ENCODE data around the gene ATL2.

DNA sequence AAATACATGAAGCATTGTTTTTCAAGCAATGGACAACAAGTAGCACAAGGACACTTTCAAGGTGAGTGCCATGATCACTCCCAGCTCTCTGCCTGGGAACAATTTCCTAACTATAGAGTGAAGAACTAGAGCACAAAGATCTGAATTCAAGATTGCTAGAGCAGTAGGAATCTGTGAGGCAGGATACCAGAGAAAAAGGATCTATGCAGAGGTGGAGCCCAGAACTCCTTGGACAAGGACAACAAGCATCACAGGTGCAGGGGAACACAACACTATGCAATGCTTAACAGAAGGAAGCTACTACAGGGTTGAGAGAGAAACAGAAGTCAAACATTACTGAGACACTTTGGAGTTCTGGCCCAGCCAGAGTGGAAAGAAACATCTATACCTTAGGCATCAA lies 24.7 kb downstream of the ATL2 start:
- TF ChIP-seq, protein P1, sequence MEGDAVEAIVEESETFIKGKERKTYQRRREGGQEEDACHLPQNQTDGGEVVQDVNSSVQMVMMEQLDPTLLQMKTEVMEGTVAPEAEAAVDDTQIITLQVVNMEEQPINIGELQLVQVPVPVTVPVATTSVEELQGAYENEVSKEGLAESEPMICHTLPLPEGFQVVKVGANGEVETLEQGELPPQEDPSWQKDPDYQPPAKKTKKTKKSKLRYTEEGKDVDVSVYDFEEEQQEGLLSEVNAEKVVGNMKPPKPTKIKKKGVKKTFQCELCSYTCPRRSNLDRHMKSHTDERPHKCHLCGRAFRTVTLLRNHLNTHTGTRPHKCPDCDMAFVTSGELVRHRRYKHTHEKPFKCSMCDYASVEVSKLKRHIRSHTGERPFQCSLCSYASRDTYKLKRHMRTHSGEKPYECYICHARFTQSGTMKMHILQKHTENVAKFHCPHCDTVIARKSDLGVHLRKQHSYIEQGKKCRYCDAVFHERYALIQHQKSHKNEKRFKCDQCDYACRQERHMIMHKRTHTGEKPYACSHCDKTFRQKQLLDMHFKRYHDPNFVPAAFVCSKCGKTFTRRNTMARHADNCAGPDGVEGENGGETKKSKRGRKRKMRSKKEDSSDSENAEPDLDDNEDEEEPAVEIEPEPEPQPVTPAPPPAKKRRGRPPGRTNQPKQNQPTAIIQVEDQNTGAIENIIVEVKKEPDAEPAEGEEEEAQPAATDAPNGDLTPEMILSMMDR (IDR thresholded peaks at IDR 0.05; ENCODE audit: low read length): no peak
- no peak for TF ChIP-seq EZH2 (IDR thresholded peaks at IDR 0.05; ENCODE audit: borderline replicate concordance, low read length)
